Measurements from ENCODE around the gene PRUNE2. TPM values are rescaled to one million over a fixed set of nuclear protein-coding genes. Genes with fewer than 3 reads are reported as not detected.

Gene PRUNE2
- total RNA-seq, 1 donor from 2014 or later, result 8.7 TPM

DNA sequence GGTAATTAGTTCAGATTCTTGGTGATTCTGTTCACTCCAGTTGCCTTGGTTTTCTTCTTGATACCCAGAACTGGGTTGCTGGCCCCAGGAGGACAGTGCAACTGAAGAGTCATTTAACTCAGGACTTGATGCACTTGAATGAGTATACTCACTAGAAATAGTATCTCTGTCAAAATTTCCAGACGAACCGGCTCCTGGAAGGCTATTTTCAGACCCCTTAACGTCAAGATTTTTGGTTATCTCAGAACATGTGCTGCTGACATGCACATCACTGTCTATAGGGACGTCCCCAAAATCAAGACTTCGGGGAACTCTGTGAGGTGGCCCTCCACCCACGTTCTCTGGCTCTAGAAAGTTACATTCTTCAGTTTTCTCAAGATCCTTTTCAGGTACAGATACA lies 198.4 kb downstream of the PRUNE2 start:
- no peaks in the 10 kb centered on the region for H3K9me3 Mint-ChIP-seq (ENCODE audit: unreplicated experiment)
- peaks cover 42% of the 10 kb centered on the region for H3K27me3 Mint-ChIP-seq (ENCODE audit: low read depth, unreplicated experiment)
- H2AFZ ChIP-seq (ENCODE audit: low read depth, low read length), result no peak overlapping the region
- no peak overlapping the region for H3K27ac Mint-ChIP-seq (ENCODE audit: unreplicated experiment)
- no peak overlapping the region for H3K9ac ChIP-seq (ENCODE audit: low read length)
- H3K36me3 ChIP-seq (ENCODE audit: insufficient read depth, low read length), result no peaks in the 10 kb centered on the region
- H3K9me3 ChIP-seq (ENCODE audit: insufficient read depth, low read depth, low read length), result no peaks in the 10 kb centered on the region
- peaks cover 33% of the 10 kb centered on the region for H3K27me3 ChIP-seq (ENCODE audit: insufficient read depth, low read length)
- no peaks in the 10 kb centered on the region for H3K79me2 ChIP-seq (ENCODE audit: insufficient read depth, low read length)
- H3K4me3 ChIP-seq (ENCODE audit: insufficient read depth, low read depth, low read length), result no peak overlapping the region
- DNase-seq (ENCODE audit: low read depth) (no peak), FAIRE-seq (no peak)
- H3K4me1 ChIP-seq (ENCODE audit: insufficient read depth, low read length), result no peaks in the 10 kb centered on the region
- peaks cover 11% of the 10 kb centered on the region for H3K36me3 Mint-ChIP-seq (ENCODE audit: low read depth, unreplicated experiment)
- H3K4me1 Mint-ChIP-seq (ENCODE audit: low read depth, unreplicated experiment), result peaks cover 2% of the 10 kb centered on the region
- H3K4me3 Mint-ChIP-seq (ENCODE audit: unreplicated experiment), result no peak overlapping the region
- no peak for TF ChIP-seq EZH2 (IDR thresholded peaks at IDR 0.05; ENCODE audit: insufficient read depth, low read length)
- TF ChIP-seq, protein P1, sequence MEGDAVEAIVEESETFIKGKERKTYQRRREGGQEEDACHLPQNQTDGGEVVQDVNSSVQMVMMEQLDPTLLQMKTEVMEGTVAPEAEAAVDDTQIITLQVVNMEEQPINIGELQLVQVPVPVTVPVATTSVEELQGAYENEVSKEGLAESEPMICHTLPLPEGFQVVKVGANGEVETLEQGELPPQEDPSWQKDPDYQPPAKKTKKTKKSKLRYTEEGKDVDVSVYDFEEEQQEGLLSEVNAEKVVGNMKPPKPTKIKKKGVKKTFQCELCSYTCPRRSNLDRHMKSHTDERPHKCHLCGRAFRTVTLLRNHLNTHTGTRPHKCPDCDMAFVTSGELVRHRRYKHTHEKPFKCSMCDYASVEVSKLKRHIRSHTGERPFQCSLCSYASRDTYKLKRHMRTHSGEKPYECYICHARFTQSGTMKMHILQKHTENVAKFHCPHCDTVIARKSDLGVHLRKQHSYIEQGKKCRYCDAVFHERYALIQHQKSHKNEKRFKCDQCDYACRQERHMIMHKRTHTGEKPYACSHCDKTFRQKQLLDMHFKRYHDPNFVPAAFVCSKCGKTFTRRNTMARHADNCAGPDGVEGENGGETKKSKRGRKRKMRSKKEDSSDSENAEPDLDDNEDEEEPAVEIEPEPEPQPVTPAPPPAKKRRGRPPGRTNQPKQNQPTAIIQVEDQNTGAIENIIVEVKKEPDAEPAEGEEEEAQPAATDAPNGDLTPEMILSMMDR (IDR thresholded peaks at IDR 0.05; ENCODE audit: insufficient read depth, low read depth, low read length), result no peak
- H3K4me2 ChIP-seq (ENCODE audit: low read length), result no peak overlapping the region
- no peak overlapping the region for H3K27ac ChIP-seq (ENCODE audit: low read depth, low read length)
- no peaks in the 10 kb centered on the region for H4K20me1 ChIP-seq (ENCODE audit: insufficient read depth, low read length)

- no peaks in the 10 kb centered on the region for H4K20me1 ChIP-seq (ENCODE audit: insufficient read depth, low read length)
- Mint-ChIP-seq H3K4me3 (ENCODE audit: unreplicated experiment) (no peak overlapping the region), H3K27me3 (ENCODE audit: low read depth, unreplicated experiment) (peaks cover 41% of the 10 kb centered on the region), H3K27ac (ENCODE audit: unreplicated experiment) (no peak overlapping the region), H3K36me3 (ENCODE audit: low read depth, unreplicated experiment) (peaks cover 9% of the 10 kb centered on the region), H3K4me1 (ENCODE audit: low read depth, unreplicated experiment) (peaks cover 21% of the 10 kb centered on the region), H3K9me3 (ENCODE audit: unreplicated experiment) (no peaks in the 10 kb centered on the region)
- DNase-seq (ENCODE audit: low read depth) (peak; percentile 88), FAIRE-seq (peak; percentile 37)
- no peaks in the 10 kb centered on the region for H3K36me3 ChIP-seq (ENCODE audit: insufficient read depth, low read length)
- no peaks in the 10 kb centered on the region for H3K79me2 ChIP-seq (ENCODE audit: insufficient read depth, low read length)
- H3K27ac ChIP-seq (ENCODE audit: low read depth, low read length), result no peak overlapping the region
- H3K9ac ChIP-seq (ENCODE audit: low read length), result no peak overlapping the region
- H3K4me3 ChIP-seq (ENCODE audit: insufficient read depth, low read depth, low read length), result no peak overlapping the region
- H3K9me3 ChIP-seq (ENCODE audit: insufficient read depth, low read depth, low read length), result no peaks in the 10 kb centered on the region
- no peak for TF ChIP-seq EZH2 (IDR thresholded peaks at IDR 0.05; ENCODE audit: insufficient read depth, low read length)
- TF ChIP-seq, protein P1 (IDR thresholded peaks at IDR 0.05; ENCODE audit: insufficient read depth, low read depth, low read length), result peak; percentile 73
- peaks cover 33% of the 10 kb centered on the region for H3K27me3 ChIP-seq (ENCODE audit: insufficient read depth, low read length)
- H3K4me1 ChIP-seq (ENCODE audit: insufficient read depth, low read length), result peaks cover 20% of the 10 kb centered on the region
- no peak overlapping the region for H2AFZ ChIP-seq (ENCODE audit: low read depth, low read length)
- H3K4me2 ChIP-seq (ENCODE audit: low read length), result no peak overlapping the region
Observed at GRCh38 chr9:76704593-76705204, 201.2 kb downstream of the PRUNE2 start.

GRCh38 chr9:76703270-76703669 lies 202.6 kb downstream of the PRUNE2 start:
- no peak overlapping the region for H3K4me3 Mint-ChIP-seq (ENCODE audit: unreplicated experiment)
- Histone ChIP-seq H3K9me3 (ENCODE audit: insufficient read depth, low read depth, low read length) (no peaks in the 10 kb centered on the region), H3K79me2 (ENCODE audit: insufficient read depth, low read length) (no peaks in the 10 kb centered on the region), H3K36me3 (ENCODE audit: insufficient read depth, low read length) (no peaks in the 10 kb centered on the region), H3K4me1 (ENCODE audit: insufficient read depth, low read length) (peaks cover 21% of the 10 kb centered on the region), H4K20me1 (ENCODE audit: insufficient read depth, low read length) (no peaks in the 10 kb centered on the region), H3K27ac (ENCODE audit: low read depth, low read length) (no peak overlapping the region), H2AFZ (ENCODE audit: low read depth, low read length) (no peak overlapping the region), H3K27me3 (ENCODE audit: insufficient read depth, low read length) (peaks cover 29% of the 10 kb centered on the region), H3K9ac (ENCODE audit: low read length) (no peak overlapping the region), H3K4me3 (ENCODE audit: insufficient read depth, low read depth, low read length) (no peak overlapping the region), H3K4me2 (ENCODE audit: low read length) (no peak overlapping the region)
- no peak overlapping the region for H3K27ac Mint-ChIP-seq (ENCODE audit: unreplicated experiment)
- H3K9me3 Mint-ChIP-seq (ENCODE audit: unreplicated experiment), result no peaks in the 10 kb centered on the region
- H3K36me3 Mint-ChIP-seq (ENCODE audit: low read depth, unreplicated experiment), result peaks cover 2% of the 10 kb centered on the region
- peaks cover 26% of the 10 kb centered on the region for H3K4me1 Mint-ChIP-seq (ENCODE audit: low read depth, unreplicated experiment)
- TF ChIP-seq EZH2 (IDR thresholded peaks at IDR 0.05; ENCODE audit: insufficient read depth, low read length), result no peak
- TF ChIP-seq, protein P1 (IDR thresholded peaks at IDR 0.05; ENCODE audit: insufficient read depth, low read depth, low read length), result no peak
- peaks cover 26% of the 10 kb centered on the region for H3K27me3 Mint-ChIP-seq (ENCODE audit: low read depth, unreplicated experiment)
- DNase-seq (ENCODE audit: low read depth) (no peak), FAIRE-seq (no peak)
